Measurements from ENCODE around the gene GINS2. TPM values are rescaled to one million over a fixed set of nuclear protein-coding genes. Genes with fewer than 3 reads are reported as not detected.

GINS2 gene
- total RNA-seq, 2 experiments from 2014 or later = 74.3 to 142 TPM

GRCh38 chr16:85689285-85689949 lies 663 bp upstream of the GINS2 start:
- TF ChIP-seq EZH2phosphoT487 (IDR thresholded peaks at IDR 0.05; ENCODE audit: borderline replicate concordance, low read depth, low read length) (no peak), CTCF (conservative IDR thresholded peaks at IDR 0.05; ENCODE audit: low read length) (no peak)
- peak overlapping the region; percentile 69; the same call in 1 of the 2 replicates for H2AFZ ChIP-seq (ENCODE audit: low read length)
- peak overlapping the region; percentile 84 for H3K4me2 ChIP-seq (ENCODE audit: low read length)
- POLR2A ChIA-PET = interaction anchor here (0.9 to 2.5 kb wide), 2 partner anchors 27 to 64 kb away, joined by 3 to 12 read pairs; no protein-coding TSS in a partner anchor
- no peak overlapping the region for H3K27ac ChIP-seq (ENCODE audit: low read depth, low read length, poor library complexity, severe bottlenecking)
- intact Hi-C loops (cut with micrococcal nuclease; ENCODE audit: unreplicated experiment) = loop anchor here (2.0 to 5.0 kb wide), 2 partner anchors 77 to 213 kb away; partner anchors contain the start of gene GSE1
- H3K9me2 ChIP-seq (ENCODE audit: insufficient read depth, low read length) = no peaks in the 10 kb centered on the region
- peaks cover 6% of the 10 kb centered on the region; the same call in 1 of the 2 replicates for H4K20me1 ChIP-seq (ENCODE audit: insufficient read depth, low read length)
- H3K9me3 ChIP-seq (ENCODE audit: low read length) = no peaks in the 10 kb centered on the region
- peaks cover 43% of the 10 kb centered on the region for H3K79me2 ChIP-seq (ENCODE audit: insufficient read depth, low read depth, low read length)
- no peak for DNase-seq (ENCODE audit: low spot score)
- H3K4me1 ChIP-seq (ENCODE audit: insufficient read depth, low read length, poor library complexity, severe bottlenecking) = peaks cover 43% of the 10 kb centered on the region
- H3K36me3 ChIP-seq (ENCODE audit: insufficient read depth, low read length) = peaks cover 28% of the 10 kb centered on the region
- H3K4me3 ChIP-seq (ENCODE audit: low read depth, low read length, poor library complexity, severe bottlenecking) = peak overlapping the region; percentile 63
- no TSS peak for BruUV-seq (replicated peaks)
- CTCF ChIA-PET (ENCODE audit: unreplicated experiment) = interaction anchor here (0.6 kb wide), 1 partner anchor 305 kb away, joined by 3 read pairs; no protein-coding TSS in a partner anchor

GRCh38 chr16:85687651-85688471 lies 893 bp downstream of the GINS2 start:
- BruUV-seq (replicated peaks) = no TSS peak
- TF ChIP-seq CTCF (conservative IDR thresholded peaks at IDR 0.05; ENCODE audit: low read length) (peak; percentile 72), EZH2phosphoT487 (IDR thresholded peaks at IDR 0.05; ENCODE audit: borderline replicate concordance, low read depth, low read length) (no peak)
- H3K9me2 ChIP-seq (ENCODE audit: insufficient read depth, low read length) = no peaks in the 10 kb centered on the region
- H3K79me2 ChIP-seq (ENCODE audit: insufficient read depth, low read depth, low read length) = peaks cover 58% of the 10 kb centered on the region
- peak overlapping the region; percentile 87 for H3K4me3 ChIP-seq (ENCODE audit: low read depth, low read length, poor library complexity, severe bottlenecking)
- H3K4me2 ChIP-seq (ENCODE audit: low read length) = peak overlapping the region; percentile 95
- peaks cover 15% of the 10 kb centered on the region for H4K20me1 ChIP-seq (ENCODE audit: insufficient read depth, low read length)
- H2AFZ ChIP-seq (ENCODE audit: low read length) = no peak overlapping the region; the same call in 1 of the 2 replicates
- DNase-seq (ENCODE audit: low spot score) = peak; percentile 62
- H3K36me3 ChIP-seq (ENCODE audit: insufficient read depth, low read length) = peaks cover 44% of the 10 kb centered on the region
- ChIA-PET POLR2A (interaction anchor here (0.5 to 2.5 kb wide), 2 partner anchors 29 to 106 kb away, joined by 3 to 12 read pairs; no protein-coding TSS in a partner anchor), CTCF (ENCODE audit: unreplicated experiment) (no interaction called here)
- peaks cover 56% of the 10 kb centered on the region for H3K4me1 ChIP-seq (ENCODE audit: insufficient read depth, low read length, poor library complexity, severe bottlenecking)
- H3K27ac ChIP-seq (ENCODE audit: low read depth, low read length, poor library complexity, severe bottlenecking) = peak overlapping the region; percentile 90
- intact Hi-C loops (cut with micrococcal nuclease; ENCODE audit: unreplicated experiment) = loop anchor here (1.0 to 5.0 kb wide), 5 partner anchors 30 to 240 kb away; partner anchors contain the start of gene GSE1
- no peaks in the 10 kb centered on the region for H3K9me3 ChIP-seq (ENCODE audit: low read length)

All from OCI-LY7 (cell line).